HG03103 (cell line): ENCODE measurements around the gene HLA-DMB.

ENCODE experiments used
- ATAC-seq: cut with Tn5 transposase; IDR thresholded peaks from one replicate; pipeline ENCODE4 v1.9.1; 2021; ENCODE audit warnings: low read depth; ENCODE audit not compliant: unreplicated experiment

HLA-DMB gene

DNA sequence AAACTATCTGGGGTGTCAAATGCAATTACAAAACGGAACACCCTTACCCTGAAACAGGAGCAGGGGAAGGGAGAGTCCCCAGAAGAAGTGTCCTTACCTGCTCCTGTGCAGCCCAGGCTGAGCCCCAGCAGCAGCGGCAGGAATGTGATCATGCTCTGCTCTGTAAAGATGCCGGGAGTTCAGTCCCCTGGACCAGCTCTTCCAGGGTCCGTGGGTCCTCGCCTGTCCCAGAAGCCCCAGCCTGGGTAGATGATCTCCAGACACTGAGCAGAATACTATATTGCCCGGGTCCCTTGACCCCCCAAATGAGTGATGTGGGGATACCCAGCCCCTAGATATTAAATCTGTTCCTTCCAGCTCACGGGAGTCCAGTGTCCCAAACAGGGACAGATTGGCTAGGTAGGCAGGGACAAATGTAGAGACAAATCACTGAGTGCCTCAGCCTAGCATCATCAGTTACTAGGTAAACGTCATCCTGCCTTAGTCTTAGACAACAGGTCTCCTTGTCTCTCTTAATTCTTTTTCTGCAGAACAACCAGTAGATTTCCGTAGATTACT lies at the start of gene HLA-DMB:
TSS of gene HLA-DMB (minus strand) at position 373 of the 558 bp plus-strand sequence. CDS start at position 152, 221 bp downstream.
- ATAC-seq, result peak; percentile 34

DNA sequence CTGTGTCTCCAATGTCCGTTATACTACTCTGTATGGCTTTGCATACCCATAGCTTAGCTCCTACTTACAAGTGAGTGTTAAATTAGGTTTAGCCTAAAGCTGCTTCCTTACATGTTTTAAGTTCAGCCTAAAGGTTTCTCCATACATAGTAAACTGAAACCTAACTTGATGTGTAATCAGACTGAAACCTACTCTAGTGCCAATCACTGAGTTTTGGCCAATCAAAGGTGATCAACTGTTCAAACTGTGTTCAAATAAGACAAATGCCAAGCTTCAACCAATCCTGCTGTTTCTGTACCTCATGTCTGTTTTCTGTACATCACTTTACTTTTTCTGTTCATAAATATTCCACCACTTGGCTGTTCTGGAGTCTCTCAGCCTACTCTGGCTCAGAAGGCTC lies 48.5 kb upstream of the HLA-DMB start:
- ATAC-seq, result no peak

DNA sequence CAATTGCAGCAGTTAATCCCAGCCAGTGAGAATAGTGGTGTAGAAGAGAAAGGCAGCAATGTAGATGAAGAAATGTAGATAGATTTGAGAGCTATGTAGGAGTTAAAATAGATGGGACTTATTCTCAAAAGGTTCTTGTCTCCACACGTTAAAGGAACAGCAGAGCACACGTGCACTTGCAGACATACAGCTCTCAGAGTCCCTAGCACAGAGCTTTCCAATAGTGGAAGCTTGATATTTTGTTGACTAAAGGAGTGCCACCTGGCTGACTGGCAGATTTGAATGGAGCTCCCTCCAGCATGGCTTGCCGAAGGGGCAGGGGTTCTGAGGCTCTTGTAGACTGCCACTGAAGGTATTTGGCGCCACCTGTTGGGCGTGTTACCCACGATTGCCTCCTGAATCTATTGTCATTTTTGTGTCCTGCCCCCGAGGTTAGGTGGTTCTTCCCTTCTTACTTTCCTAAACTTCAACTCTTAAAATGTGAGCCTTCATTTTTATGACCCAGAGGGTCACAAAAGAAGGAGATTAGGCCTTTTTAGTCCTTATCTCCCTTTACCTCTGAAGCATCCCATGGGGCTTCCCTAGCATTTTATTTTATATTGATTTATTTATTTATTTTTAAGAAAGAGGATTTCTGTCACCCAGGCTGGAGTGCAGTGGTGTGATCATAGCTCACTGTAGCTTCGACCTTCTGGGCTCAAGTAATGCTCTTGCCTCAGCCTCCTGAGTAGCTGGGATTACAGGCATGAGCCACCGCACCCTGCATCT lies 44.0 kb upstream of the HLA-DMB start:
- ATAC-seq, result no peak

DNA sequence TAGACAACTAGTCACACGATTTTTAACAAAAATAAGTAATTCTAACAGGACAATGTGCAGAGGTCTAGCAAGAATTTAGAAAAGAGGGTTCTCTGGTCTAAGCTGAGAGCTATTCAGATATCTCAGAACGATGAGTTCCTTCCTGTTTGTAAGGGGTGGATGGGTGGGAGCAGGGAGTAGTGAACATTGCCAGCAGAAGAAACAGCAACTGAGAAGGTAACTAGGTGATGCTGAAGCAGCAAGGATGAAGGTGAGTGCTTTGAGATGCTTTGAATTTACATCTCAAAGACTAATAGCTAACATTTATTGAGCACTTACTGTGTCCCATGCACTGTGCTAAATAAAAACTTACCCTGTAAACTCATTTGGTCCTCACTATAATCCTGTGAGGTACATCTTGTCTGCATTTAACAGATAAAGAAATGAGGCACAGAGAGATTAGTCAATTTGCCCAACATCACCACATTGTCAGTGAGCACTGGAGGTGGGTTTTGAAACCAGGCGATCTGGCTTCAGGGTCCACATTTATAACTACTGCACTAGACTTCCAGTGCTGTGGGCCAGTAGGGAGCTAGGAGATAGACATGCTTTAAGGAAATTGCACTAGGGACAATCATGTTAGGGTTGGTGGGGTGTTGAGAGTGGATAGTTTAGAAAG lies 43.3 kb upstream of the HLA-DMB start:
- no peak for ATAC-seq

DNA sequence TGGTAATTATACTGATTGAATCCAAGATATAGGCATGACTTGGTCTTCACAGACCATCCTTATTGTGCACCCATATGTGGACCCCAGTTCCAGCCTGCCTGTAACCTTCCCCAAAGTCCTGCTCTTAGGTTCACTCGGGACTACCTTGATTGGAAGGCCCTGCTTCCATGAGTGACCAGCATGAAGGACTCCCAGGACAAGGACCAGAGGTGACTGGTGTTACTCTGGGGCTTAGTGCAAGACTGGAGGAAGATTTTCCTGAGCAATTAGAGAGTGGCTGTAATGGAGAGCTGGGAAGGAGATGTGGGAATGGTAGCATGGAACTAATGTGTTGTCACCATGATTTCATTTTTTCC lies 42.6 kb upstream of the HLA-DMB start:
- no peak for ATAC-seq

DNA sequence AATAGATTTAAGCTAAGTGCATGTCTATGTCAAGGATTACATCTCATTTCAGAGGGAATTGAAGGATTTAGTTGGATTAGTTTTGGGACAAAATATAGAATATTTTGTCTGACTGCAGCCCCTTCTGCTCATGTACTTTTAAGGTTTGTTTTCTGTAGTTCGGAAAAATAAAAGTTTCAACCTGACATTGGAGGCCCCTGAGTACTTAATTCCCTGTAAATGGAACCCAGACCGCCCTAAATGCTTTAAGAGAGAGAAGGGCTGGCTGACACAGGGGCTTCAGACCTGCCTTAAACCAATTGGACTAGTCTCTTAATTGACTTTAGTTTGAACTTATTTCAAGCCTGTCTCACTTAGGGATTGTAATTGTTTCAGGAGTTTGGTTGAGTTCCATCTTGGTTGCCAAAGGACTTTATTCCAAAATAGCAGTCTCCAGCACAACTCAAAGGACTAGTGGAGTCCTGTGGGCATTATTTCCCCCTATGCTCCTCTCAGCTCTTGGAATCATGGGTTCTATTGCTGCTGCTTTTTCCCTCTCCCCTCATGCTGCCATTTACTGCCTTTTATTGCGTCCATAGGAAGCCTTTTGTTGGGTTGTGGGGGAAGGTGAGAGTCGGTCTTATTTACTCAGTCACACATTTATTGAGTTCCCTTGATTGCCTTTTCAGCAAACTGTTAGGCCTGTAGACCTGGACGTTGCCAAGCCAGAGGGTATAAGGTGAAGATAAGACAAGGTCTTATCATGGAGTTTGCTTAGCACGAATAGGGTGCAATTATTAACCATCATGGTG lies 42.1 kb upstream of the HLA-DMB start:
- ATAC-seq, result no peak

DNA sequence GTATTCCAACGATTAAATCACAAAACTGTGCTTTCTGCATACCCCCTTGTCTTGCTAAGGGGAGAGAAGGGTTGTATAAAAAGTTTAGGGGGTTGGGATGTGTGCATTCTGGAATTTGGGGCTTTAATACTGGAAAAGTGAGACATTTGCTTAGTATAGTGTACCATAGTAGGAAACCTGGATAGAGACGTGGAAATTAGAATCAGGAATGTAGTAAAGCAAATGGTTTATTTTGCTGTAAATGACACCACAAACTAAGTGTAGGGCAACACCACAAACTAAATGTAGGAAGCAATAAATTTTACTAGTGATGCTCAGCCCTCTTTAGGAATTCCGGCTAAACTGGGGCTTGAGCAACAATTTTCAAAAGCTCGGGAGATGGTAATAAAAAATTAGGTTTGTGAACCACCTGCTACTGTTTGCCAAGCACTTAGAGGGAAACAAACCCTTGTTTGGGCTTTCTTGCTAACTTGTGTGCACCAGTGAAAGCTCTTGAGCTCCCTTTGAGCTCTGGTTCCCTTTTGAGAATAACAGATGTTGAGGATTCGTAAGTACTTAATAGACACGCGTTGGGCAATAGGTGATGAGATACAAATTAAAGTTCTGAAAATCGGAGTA lies 41.4 kb upstream of the HLA-DMB start:
- no peak for ATAC-seq

DNA sequence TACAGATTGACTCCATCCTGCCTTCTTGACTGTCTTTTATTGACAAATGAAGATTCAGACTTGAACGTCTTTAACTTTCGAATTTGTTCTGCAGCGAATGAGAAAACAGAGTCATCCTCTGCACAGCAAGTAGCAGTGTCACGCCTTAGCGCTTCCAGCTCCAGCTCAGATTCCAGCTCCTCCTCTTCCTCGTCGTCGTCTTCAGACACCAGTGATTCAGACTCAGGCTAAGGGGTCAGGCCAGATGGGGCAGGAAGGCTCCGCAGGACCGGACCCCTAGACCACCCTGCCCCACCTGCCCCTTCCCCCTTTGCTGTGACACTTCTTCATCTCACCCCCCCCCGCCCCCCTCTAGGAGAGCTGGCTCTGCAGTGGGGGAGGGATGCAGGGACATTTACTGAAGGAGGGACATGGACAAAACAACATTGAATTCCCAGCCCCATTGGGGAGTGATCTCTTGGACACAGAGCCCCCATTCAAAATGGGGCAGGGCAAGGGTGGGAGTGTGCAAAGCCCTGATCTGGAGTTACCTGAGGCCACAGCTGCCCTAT lies 39.7 kb upstream of the HLA-DMB start:
- ATAC-seq, result no peak

DNA sequence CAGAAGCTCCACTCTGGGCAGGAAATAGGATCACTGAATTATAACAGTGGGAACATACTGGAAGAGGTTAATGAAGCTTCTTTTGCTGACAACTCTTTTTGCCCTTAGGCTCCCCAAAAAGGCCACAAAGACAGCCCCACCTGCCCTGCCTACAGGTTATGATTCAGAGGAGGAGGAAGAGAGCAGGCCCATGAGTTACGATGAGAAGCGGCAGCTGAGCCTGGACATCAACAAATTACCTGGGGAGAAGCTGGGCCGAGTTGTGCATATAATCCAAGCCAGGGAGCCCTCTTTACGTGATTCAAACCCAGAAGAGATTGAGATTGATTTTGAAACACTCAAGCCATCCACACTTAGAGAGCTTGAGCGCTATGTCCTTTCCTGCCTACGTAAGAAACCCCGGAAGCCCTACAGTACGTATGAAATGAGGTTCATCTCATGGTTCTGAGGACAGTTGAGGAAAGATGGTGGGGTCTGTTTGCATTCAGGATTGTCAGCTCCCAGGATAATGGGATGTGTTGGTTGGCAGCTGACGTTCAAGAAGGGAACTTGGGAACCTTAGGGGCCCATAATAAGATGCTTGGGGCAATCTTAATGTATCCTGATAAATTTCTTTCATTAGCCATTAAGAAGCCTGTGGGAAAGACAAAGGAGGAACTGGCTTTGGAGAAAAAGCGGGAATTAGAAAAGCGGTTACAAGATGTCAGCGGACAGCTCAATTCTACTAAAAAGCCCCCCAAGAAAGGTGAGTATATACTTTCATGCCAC lies 39.1 kb upstream of the HLA-DMB start:
- no peak for ATAC-seq

DNA sequence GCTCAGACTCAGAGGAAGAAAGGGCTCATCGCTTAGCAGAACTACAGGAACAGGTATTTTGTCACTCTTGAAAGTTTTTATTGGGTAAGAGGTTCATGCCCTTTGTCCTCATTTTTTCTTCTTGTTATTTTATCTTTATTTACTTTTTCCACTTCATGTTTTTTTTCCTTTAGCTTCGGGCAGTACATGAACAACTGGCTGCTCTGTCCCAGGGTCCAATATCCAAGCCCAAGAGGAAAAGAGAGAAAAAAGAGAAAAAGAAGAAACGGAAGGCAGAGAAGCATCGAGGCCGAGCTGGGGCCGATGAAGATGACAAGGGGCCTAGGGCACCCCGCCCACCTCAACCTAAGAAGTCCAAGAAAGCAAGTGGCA lies 37.1 kb upstream of the HLA-DMB start:
- ATAC-seq, result no peak

DNA sequence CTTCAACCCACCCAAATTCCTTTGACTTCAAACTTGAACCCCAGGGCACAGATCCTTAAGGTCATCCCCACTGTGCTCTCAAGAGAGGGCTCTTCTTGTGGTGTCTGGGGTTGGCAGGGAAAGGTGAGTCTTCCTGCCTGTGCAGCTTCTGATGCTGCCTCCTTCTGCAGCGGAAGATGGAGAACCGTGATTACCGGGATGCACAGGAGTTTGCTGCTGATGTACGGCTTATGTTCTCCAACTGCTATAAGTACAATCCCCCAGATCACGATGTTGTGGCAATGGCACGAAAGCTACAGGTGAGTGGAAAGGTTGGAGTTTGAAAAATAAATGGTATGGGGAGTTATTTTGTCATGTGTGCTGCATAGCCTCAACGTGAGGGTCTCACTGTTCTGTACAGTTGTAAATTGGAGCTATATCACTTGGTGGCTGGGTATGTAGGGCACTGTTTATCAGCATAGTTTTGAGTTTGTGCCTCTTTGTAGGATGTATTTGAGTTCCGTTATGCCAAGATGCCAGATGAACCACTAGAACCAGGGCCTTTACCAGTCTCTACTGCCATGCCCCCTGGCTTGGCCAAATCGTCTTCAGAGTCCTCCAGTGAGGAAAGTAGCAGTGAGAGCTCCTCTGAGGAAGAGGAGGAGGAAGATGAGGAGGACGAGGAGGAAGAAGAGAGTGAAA lies 36.6 kb upstream of the HLA-DMB start:
- no peak for ATAC-seq

DNA sequence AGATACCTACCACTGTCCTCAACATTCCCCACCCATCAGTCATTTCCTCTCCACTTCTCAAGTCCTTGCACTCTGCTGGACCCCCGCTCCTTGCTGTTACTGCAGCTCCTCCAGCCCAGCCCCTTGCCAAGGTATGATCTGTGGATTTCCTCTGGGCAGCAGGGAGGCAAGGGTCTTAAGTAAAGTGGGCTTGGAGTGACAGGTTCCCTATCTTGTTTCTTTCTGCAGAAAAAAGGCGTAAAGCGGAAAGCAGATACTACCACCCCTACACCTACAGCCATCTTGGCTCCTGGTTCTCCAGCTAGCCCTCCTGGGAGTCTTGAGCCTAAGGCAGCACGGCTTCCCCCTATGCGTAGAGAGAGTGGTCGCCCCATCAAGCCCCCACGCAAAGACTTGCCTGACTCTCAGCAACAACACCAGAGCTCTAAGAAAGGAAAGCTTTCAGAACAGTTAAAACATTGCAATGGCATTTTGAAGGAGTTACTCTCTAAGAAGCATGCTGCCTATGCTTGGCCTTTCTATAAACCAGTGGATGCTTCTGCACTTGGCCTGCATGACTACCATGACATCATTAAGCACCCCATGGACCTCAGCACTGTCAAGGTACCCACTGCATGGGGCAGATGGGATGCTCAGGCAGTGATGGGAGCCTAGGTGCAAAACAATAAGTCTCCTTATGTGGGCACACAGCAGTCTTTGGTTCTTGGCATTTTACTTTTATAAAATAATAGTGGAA lies 35.7 kb upstream of the HLA-DMB start:
- ATAC-seq, result no peak

DNA sequence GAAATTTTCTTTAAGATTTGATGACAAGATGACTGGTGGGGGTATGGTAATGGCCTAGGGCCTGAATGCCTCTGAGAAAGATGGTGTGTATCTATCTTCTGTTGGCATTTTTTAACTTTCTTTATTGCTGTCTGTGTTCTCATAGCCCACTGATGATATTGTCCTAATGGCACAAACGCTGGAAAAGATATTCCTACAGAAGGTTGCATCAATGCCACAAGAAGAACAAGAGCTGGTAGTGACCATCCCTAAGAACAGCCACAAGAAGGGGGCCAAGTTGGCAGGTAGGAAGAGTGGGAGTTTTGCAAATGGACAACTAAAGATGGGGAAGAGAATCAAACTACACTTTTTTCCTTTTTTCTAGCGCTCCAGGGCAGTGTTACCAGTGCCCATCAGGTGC lies 35.1 kb upstream of the HLA-DMB start:
- ATAC-seq, result no peak

DNA sequence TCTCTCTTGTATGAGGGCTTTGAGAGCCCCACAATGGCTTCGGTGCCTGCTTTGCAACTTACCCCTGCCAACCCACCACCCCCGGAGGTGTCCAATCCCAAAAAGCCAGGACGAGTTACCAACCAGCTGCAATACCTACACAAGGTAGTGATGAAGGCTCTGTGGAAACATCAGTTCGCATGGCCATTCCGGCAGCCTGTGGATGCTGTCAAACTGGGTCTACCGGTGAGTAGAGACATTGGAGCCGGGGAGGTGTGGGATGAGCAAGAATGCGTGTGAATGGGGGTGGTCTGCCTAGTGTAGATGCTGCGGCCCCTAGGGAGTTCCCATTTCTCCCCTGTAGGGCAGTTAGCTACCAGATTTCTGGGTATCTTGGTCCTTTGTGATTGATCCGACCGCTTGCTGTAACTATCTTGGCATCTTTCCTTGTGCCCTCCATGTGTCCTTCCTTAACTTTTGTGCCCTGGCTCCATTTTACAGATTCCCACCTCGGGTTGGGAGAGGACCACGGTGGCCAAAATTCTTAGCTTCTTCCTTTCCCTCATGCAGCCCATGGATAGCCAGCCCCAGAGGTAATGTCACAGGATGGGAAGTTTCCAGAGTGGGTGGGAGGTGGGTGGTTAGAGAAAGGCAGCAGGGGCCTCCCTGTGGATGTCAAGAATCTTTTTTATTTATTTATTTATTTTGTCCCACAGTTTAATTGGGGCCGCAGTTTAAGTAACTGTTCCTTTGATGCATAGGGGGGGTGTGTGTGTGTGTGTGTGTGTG lies 33.9 kb upstream of the HLA-DMB start:
- no peak for ATAC-seq

DNA sequence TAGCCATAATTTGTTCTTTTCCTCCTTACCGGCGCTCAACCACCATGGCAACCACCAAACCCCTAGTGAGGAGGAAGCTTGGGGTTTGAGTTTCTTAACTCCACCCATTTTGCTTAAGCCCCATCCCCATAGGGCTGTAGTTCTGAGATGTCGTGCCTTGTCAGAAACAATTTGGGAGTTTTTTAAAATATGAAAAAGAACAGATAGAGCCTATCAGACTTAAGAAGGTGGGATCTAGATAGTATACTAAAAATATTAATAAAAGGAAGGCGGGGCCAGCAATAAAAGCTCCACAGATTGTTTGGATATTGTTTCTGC lies 33.1 kb upstream of the HLA-DMB start:
- ATAC-seq, result no peak

DNA sequence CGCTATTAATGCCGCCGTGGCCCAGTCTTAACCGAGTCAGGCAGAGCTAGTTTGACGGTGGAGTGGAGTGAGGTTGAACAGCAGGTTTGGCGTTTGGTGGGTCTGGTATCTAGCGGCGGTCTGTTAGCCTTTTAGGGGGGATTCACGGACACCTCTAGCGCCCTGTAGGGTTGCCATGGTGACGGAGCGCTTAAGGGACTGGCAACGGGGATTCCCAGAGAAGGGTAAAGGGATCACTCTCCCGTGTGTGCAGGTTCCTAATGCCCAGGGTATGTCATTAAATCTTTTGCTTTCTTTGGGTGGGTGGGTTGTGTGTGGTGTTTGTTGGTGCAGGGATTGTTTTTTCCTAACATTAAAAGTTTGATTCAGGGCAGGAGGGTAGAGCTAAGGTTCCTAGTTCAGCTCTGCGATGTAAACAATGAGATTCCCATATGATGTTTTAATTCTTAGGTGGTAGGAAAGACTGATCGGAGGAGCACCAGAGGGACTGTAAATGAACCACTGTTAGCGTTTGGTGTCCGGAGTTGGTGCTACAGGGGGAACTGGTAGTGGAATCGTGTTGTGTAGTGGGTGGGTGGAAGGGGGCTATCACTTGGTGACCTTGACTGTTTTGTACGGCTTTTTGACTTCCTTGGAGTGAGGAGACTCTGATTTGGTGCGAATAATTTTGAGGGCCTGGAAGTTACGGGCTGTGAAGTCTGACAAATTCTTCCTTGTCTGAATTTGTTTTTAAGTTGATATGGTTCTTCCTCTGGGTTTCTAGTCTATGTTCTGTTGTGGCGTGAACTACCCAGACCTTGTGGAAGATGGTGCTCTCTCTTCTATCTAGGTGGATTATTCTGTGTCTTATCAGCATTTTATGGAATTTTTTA lies 32.6 kb upstream of the HLA-DMB start:
- no peak for ATAC-seq
